ENCODE measurements around the gene EIF4G3. TPM values are rescaled to one million over a fixed set of nuclear protein-coding genes. Genes with fewer than 3 reads are reported as not detected.
"Not testable (repeated sequence)": the region's sequence is repeated elsewhere in the genome, so short reads cannot be mapped to it uniquely, and the experiment has no call there.

The EIF4G3 gene
- total RNA-seq, 1 donor from 2014 or later, result 28.4 TPM

DNA sequence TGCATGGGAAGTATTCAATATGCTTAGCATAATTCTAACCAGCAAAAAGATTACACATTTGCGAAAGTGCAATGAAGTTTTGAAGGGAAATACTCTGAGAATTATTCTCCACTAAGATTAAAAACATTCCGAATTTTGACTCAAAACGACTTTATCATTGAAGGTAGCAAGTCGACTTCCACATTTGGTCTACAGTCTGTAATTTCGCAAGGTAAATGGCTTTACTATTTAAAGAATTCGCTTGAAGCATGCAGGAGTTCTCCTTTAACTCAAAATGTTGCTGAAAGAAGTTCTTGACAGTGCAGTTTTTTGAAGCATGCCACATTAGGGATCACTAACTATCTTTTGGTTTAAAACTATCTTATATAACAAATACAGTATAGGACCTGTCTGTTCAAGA is 228.6 kb downstream of the EIF4G3 start:
- DNase-seq (ENCODE audit: low read depth in 2 of 2), result no peak

DNA sequence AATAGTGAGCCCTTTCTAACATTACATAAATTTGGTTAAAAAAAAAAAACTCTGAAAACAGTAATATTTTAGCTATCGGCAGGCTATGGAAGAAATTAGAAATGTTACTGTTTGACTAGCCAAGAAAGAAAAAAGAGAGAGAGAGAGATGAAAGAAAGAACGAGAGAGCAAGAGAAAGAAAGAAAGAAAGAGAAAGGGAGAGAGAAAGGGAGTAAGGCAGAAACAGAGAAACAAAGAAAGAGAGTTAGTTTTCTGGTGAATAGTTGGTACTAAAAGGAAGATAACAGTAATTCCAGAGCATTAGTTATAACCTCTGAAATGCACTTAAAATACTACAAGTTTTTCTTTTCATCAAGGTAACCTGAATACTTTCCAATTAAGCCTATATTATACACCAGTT is 229.3 kb downstream of the EIF4G3 start:
- DNase-seq (ENCODE audit: low read depth in 2 of 2), result no peak

DNA sequence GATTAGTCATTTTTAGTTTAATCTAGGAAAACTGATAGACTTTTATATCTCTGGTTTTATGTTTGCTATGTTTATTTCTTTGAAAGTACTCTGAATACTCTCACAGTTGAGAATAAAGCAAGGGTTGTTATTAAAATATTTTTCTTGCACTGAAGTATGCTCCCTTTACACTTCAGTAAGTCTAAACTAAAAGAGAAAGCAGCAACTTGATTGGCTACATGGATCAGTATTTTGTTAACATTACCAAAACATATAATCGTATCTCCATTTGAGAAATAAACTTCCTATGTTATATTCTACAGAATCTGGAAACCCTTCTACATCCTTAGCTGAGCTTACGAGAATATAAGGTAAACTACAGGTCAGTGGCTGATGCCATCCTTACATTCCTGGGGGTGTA is 240.1 kb downstream of the EIF4G3 start:
- no peak for DNase-seq (ENCODE audit: low read depth in 2 of 2)

DNA sequence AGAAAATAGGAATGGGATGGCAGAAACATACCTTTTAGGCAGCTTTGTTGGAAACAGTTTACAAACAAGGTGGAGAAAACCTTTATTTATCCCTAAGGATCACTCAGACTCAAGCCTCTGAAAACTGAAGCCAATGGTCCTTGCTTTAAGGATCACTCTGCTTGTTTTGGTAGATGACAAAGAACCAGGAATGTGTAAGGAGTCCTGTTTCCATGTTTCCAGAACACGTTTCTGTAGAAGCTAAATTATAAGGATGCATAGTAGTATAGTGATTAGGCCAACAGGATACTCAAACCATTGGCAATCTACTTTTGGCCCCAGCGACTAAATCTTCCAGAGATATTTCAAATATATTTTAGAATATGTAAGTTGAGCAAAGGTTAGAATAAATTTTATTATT is 240.5 kb downstream of the EIF4G3 start:
- DNase-seq (ENCODE audit: low read depth in 2 of 2), result no peak

DNA sequence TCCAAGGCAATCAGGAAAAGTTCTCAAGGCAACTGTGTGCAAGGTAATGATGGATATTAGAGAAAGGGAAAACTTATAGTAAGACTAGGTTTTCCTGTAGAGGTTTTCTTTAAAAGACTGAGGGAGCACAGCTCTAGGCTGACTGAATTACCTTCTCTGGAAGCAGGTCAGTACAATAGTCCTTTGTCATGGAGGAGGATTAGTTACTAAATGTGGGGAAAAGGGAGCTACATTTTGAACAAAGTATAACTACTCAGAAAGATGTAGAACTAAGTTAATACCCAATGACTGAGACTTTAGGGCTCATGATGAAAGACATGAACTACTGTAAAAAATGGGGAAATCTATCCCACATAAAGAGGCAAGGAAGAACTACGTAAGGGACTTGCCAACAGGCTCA is 241.0 kb downstream of the EIF4G3 start:
- DNase-seq (ENCODE audit: low read depth in 2 of 2), result no peak

DNA sequence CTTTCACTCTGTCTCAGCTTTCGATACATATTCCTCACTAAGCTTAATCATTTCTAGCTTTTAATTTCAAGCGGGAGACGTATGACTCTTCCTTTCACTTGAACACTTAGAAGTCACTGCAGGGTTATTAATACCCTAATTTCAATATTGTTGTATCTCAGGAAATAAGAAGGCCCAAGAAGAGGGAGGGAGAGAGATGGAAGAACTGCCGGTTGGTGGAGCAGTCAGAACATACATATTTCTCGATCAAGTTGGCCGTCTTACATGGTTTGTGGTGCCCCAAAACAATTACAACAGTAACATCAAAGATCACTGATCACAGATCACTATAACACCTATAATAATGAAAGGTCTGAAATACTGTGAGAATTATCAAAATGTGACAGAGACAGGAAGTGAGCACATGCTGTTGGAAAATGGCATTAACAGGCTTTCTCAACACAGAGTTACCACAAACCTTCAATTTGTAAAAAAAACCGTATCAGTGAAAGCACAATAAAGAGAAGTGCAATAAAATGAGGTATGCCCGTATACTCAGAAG is 244.2 kb downstream of the EIF4G3 start:
- no peak for DNase-seq (ENCODE audit: low read depth in 2 of 2)

DNA sequence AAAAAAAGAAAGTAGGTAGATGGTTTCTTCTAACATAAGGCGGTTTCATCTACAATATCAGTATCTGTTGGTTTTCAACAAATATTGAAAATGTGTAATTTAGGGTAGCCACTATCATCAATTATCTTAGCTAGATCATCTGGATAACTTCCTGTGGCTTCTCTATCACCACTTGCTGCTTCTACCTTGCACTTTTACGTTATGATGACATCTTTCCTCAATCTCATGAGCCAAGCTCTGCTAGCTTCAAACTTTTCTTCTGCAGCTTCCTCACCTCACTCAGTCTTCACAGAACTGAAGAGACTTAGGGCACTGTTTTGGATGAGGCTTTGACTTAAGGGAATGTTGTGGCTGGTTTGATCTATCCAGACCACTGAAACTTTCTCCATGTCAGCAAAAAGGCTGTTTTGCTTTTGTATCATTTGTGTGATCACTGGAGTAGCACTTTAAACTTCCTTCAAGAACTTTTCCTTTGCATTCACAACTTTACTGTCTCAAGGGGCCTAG is 244.7 kb downstream of the EIF4G3 start:
- no peak for DNase-seq (ENCODE audit: low read depth in 2 of 2)

DNA sequence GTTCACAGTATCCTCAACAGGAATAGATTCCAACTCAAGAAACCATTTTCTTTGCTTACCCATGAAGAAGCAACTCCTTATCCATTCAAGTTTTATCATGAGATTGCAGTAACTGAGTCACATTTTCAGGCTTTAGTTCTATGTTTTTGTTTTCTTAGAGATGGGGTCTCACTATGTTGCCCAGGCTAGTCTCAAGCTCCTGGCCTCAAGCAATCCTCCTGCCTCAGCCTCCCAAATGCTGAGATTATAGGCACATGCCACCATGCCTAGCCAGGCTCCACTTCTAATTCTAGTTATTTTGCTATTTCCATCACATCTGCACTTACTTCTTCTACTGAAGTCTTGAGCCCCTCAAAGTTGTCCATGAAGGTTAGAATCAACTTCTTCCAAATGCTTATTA is 246.3 kb downstream of the EIF4G3 start:
- no peak for DNase-seq (ENCODE audit: low read depth in 2 of 2)

DNA sequence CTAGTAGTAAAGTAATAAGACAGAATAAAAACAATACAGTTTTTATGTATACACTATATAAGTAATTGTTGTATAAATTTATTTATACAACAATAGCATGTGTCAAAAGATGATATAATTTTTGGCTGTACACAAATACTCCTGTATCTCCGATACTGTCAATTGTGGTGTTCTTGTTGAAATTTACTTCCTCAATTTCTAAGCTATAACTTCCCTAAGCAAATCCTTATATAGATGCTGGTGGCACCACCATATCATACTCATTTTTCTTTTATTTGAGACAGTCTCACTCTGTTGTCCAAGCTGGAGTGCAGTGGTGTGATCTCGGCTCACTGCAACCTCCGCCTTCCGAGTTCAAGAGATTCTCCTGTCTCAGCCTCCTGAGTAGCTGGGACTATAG is 248.6 kb downstream of the EIF4G3 start:
- DNase-seq (ENCODE audit: low read depth in 2 of 2), result no peak

DNA sequence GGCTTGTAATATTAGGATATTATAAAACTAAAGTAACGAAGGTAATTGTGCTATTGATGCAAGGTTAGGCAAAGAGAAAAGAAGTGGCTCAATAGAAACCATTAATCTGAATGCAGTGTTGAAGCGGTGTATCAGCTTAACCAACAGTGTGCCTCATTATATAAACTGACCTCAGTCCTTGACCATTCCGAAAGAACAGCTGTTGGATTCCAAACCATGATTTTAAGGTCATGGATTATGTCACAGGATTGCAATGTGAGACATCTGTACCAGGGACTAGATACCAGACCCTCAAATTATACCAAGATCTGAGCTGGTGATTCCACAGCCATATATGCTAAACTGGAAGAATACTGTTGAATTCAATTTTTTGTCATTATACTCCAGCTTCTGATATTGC is 255.4 kb downstream of the EIF4G3 start:
- no peak for DNase-seq (ENCODE audit: low read depth in 2 of 2)

DNA sequence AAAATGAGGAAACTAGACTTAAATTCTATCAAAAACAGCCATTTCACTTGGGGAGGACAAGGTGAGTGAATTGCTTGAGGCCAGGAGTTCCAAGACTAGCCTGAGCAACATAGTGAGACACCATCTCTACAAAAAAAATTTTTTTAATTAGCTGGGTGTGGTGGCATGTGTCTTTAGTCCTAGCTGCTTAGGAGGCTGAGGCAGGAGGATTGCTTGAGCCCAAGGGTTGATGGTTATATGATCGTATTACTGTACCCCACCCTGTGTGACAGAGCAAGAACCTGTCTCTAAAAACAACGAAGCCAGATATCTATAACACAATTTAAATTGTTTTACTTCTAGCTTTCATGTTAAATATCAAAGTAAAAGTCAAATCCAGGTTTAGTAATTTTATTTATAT is 263.5 kb downstream of the EIF4G3 start:
- DNase-seq (ENCODE audit: low read depth in 2 of 2), result no peak

DNA sequence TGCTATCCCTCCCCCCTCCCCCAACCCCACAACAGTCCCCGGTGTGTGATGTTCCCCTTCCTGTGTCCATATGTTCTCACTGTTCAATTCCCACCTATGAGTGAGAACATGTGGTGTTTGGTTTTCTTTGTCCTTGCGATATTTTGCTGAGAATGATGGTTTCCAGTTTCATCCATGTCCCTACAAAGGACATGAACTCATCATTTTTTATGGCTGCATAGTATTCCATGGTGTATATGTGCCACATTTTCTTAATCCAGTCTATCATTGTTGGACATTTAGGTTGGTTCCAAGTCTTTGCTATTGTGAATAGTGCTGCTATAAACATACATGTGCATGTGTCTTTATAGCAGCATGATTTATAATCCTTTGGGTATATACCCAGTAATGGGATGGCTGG is 269.2 kb downstream of the EIF4G3 start:
- DNase-seq (ENCODE audit: low read depth in 2 of 2), result not testable (repeated sequence)

DNA sequence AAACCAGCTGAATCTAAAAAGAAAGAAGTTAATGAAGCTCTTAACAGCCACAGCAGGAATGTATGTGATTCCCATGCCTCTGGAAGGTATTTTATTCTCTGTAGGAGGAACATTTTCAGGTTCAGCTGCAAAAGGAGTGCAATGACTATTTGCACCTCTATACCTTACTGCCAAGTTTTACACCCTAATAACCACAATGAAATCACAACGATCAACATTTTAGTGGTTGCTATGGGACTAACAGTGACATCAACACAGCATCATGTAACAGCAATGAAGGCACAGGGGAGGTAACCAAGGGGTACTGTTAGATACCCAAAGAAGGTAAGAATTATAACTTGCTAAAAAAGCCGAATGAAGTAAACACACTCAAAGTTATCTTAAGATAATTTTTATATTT is 273.3 kb downstream of the EIF4G3 start:
- no peak for DNase-seq (ENCODE audit: low read depth in 2 of 2)

DNA sequence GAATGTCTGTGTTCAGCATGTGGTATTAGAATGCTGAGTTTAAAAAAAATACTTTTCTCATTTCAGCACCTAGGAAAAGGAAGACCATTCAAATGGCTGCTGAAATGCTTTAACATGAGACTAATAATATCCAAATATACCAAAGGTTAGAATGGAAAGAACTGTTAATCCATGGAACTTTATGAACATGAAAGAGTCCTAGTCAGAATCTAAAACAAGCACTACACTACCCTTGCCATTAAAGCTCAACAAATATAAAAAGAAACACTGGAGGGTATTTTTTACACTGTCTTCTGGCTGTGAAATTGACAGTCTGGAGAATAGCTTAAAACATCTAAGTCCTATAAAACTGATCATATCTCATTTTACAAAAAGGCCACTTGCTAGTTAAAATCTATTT is 276.6 kb downstream of the EIF4G3 start:
- no peak for DNase-seq (ENCODE audit: low read depth in 2 of 2)

DNA sequence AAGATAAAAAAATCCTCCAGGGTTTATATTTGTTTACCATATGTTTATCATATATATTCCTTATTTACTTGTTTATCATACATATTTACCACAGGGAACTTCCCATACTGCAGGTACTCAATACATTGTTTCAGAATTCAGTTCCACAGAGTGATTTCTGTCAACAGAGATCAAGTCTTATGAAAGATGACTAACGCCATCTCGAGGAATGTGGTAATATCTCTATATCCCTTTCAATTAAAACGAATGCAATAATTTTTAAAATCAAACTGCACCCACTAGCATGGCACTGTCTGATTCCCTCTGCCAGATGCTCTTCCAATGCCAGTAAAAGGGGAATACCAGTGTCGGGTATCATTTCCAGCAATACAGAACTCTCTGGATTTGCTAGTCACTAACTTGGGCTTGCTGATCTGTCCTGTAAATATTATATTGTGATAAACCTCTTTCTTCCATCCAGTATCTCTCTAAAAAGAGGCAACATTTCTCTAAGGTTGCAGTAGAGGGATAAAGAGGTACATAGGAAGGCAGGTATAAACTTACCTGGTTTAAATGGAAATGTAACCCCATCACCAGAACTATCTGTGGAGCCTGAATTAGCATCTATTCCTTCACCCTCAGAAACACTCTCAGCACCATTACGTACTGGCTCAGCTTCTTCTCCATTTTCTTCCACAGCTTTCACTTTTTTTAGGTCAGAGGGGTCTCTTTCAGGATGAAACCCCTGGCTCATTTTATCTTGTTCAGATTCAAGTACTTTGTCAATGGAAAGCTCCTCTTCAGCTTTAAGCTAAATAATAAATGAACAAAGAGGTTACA is 277.3 kb downstream of the EIF4G3 start:
- DNase-seq (ENCODE audit: low read depth in 2 of 2), result no peak

DNA sequence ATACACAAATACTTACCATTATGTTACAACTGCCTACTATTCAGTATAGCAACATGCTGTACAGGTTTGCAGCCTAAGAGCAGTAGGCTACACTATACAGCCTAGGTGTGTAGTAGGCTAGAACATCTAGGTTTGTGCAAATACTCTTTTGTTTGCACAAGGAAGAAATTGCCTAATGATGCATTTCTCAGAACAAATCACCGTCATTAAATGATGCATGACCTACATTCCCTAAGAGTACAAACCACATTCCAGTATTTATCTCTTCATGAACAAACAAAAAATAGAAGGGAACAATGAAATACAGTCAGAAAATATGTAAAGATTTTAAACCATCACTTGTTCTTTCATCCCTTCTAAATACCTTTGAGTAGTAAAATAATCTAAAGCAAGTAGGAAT is 279.9 kb downstream of the EIF4G3 start:
- no peak for DNase-seq (ENCODE audit: low read depth in 2 of 2)

DNA sequence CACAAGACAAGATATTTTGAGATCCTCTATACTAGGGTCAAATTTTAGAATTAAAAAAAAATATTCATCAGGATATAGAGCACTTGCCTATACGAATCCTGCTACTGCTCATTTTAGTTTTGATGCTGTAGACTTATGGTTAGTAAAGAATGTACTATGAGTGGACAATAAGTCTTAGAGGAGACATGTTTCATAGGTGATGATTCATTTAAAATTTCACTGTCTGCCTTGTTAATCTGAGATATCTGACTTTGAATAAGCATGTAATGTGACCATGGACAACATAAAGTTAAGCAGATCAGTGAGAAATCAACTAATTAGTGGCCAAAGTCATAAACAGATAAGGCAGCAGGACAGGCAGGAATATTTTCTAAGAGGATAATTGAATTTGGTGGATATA is 282.8 kb downstream of the EIF4G3 start:
- DNase-seq (ENCODE audit: low read depth in 2 of 2), result no peak

DNA sequence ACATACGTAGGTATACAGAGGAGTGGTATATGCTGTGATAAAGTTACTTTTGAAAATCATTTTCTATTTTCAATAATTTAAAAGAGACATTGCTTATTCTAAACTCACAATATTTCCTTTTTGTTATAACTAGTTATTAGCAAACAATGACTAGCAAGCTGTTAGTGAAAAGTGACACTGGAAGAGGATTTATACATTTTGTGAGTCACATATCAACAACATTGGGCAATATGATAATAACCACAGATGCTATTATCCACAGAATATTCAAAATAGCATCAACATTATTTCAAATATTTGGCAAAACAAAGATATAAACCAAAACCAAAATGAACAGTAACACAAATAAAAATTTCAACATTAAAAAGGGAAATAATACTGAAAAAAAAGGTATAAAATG is 285.6 kb downstream of the EIF4G3 start:
- no peak for DNase-seq (ENCODE audit: low read depth in 2 of 2)

DNA sequence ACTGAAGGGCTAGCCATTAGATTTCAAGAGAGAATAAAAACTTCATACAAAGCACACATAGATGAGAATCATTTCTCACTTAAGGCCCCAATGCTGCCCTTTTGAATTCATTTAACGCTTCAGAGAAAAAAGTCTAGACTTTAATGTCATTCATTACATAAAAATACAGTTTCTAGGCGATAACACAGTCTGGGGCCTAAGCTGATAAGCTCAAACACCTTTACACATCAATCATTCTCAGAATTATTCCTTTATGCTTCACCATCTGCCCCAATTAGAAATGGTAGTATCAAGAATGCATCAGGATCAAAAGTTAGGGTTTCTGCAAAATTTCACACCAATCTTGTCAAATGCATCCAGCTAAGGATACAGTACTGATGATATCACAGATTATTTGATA is 289.5 kb downstream of the EIF4G3 start:
- DNase-seq (ENCODE audit: low read depth in 2 of 2), result no peak

DNA sequence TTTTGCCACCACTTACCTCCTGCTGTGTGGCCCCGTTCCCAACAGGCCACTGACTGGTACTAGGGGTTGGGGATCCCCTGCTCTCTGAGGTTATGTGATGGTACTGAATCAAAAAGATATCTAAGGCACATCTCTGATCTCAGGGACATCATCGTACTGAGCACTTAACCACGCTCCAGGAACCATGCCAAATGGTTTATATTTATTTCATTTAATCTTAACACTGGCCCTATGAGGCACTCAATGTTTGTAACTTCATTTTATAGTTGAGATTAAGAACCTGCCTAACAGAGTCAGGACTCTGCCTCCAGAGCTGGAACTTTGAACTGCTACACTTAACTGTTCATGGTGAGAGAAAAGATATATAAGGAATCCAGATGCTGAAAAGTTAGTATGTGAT is 291.6 kb downstream of the EIF4G3 start:
- no peak for DNase-seq (ENCODE audit: low read depth in 2 of 2)

DNA sequence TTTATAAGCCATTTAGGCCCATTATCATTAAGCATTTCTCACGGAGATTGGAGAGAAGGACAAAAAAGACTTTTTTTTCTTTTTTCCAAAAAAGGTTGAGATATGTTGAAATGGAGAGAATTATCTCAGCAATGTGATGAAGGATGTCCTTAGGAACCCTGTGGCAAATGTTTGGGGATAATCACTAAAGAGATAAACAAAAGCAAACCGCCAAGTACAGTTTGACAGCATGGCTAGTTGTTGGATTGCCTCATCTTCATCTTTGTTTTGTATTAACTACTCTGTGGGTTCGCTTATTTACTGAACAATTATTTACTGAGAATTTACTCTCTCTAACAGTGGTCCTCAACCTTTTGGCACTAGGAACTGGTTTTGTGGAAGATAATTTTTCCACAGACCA is 292.2 kb downstream of the EIF4G3 start:
- DNase-seq (ENCODE audit: low read depth in 2 of 2), result no peak

DNA sequence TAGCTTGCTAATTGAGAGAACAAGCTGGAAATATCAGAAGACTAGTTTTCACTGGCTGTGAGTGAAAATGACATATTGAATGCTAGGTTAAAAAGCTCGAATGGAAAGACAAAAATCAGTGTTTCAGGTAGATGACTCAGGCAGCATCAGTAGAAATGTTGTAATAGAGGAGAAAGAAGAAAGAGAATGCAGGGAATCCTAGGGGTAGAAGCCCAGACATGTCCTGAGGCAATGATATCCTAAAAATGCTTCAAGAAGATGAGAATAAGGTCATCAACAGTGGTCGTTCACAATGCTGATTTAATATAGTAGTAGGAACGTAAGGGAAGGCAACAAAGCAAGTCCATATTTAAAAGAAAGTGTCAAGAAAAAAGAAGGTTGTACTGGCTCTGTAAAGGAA is 292.9 kb downstream of the EIF4G3 start:
- no peak for DNase-seq (ENCODE audit: low read depth in 2 of 2)

DNA sequence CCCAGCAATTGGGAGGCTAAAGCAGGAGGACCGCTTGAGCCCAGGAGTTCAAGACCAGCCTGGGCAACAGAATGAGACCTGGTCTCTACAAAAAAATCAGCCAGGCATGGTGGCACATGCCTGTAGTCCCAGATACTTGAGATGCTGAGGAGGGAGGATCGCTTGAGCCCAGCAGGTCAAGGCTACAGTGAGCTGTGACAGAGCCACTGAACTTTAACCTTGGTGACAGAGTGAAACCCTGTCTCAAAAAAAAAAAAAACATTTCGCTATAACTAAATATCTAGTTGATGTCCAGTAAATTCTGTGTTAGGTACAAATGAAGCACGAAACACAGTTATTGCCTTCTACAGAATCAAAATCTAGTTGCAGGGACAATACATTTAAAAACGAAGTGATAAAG is 293.9 kb downstream of the EIF4G3 start:
- DNase-seq (ENCODE audit: low read depth in 2 of 2), result no peak
